HL-60 (cell line): ENCODE data around the gene DENND2D.

Experiments
- DNase-seq, 2 experiments: peaks; one replicate each; pipeline ENCODE4 v3.0.0-alpha.2; 2010 to 2020; ENCODE audit warnings: low read depth in 1 of 2, low spot score in 1 of 2
- H3K27ac ChIP-seq: fragments of 250-450 bp; sonication (Bioruptor Pico); replicated peaks from 2 replicates; pipeline ENCODE4 v1.5.1; 2020; ENCODE audit warnings: mild to moderate bottlenecking, moderate library complexity
- H3K27me3 ChIP-seq: fragments of 250-450 bp; sonication (Bioruptor Pico); 2 replicates; pipeline ENCODE4 v1.5.1; 2021; ENCODE audit warnings: mild to moderate bottlenecking, moderate library complexity; ENCODE audit not compliant: insufficient read depth, poor library complexity, severe bottlenecking
- H3K4me3 ChIP-seq: replicated peaks from 2 replicates; pipeline ENCODE4 v1.5.1; 2011; ENCODE audit warnings: mild to moderate bottlenecking, control low read depth, low read length; ENCODE audit not compliant: insufficient read depth
- GABPA ChIP-seq: IDR thresholded peaks from 2 replicates; pipeline ENCODE4 v1.6.1; 2012; ENCODE audit warnings: low read depth
- POLR2AphosphoS5 ChIP-seq: IDR thresholded peaks from 2 replicates; pipeline ENCODE4 v1.6.1; 2012; ENCODE audit warnings: low read depth
- SPI1 ChIP-seq: IDR thresholded peaks from 2 replicates; pipeline ENCODE4 v1.6.1; 2012; ENCODE audit warnings: low read depth, mild to moderate bottlenecking, borderline replicate concordance
- TF ChIP-seq, protein P1 (sequence below): IDR thresholded peaks from 2 replicates; pipeline ENCODE4 v1.6.1; 2012; ENCODE audit warnings: low read depth; ENCODE audit not compliant: insufficient replicate concordance
- TF ChIP-seq, protein P2 (sequence below): IDR thresholded peaks from one replicate; pipeline ENCODE4 v1.5.1; 2011; ENCODE audit warnings: low read length, control low read depth, inconsistent platforms; ENCODE audit not compliant: insufficient read depth

DENND2D gene

DNA sequence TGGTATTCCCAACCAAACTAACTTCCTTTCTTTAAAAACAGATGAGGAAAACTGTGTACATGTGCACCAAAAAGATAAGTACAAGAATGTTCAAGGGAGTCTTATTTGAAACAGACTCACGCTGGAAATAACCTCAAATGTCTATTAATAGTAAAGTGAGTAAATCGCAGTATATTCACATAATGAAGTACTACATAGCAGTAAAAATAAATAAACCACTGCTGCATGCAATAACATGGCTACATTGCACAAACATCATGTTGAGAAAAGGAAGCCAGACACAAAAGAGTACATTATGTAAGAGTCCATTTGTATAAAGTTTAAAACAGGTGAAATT, 5.2 kb upstream of the DENND2D start:
- no peaks in the 10 kb centered on the region for H3K27me3 ChIP-seq
- peak; percentile 66 to 67 for DNase-seq
- peak overlapping the region; percentile 94 for H3K27ac ChIP-seq
- TF ChIP-seq, protein P1, sequence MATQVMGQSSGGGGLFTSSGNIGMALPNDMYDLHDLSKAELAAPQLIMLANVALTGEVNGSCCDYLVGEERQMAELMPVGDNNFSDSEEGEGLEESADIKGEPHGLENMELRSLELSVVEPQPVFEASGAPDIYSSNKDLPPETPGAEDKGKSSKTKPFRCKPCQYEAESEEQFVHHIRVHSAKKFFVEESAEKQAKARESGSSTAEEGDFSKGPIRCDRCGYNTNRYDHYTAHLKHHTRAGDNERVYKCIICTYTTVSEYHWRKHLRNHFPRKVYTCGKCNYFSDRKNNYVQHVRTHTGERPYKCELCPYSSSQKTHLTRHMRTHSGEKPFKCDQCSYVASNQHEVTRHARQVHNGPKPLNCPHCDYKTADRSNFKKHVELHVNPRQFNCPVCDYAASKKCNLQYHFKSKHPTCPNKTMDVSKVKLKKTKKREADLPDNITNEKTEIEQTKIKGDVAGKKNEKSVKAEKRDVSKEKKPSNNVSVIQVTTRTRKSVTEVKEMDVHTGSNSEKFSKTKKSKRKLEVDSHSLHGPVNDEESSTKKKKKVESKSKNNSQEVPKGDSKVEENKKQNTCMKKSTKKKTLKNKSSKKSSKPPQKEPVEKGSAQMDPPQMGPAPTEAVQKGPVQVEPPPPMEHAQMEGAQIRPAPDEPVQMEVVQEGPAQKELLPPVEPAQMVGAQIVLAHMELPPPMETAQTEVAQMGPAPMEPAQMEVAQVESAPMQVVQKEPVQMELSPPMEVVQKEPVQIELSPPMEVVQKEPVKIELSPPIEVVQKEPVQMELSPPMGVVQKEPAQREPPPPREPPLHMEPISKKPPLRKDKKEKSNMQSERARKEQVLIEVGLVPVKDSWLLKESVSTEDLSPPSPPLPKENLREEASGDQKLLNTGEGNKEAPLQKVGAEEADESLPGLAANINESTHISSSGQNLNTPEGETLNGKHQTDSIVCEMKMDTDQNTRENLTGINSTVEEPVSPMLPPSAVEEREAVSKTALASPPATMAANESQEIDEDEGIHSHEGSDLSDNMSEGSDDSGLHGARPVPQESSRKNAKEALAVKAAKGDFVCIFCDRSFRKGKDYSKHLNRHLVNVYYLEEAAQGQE, result no peak
- TF ChIP-seq GABPA (no peak), POLR2AphosphoS5 (no peak), SPI1 (no peak)
- TF ChIP-seq, protein P2, sequence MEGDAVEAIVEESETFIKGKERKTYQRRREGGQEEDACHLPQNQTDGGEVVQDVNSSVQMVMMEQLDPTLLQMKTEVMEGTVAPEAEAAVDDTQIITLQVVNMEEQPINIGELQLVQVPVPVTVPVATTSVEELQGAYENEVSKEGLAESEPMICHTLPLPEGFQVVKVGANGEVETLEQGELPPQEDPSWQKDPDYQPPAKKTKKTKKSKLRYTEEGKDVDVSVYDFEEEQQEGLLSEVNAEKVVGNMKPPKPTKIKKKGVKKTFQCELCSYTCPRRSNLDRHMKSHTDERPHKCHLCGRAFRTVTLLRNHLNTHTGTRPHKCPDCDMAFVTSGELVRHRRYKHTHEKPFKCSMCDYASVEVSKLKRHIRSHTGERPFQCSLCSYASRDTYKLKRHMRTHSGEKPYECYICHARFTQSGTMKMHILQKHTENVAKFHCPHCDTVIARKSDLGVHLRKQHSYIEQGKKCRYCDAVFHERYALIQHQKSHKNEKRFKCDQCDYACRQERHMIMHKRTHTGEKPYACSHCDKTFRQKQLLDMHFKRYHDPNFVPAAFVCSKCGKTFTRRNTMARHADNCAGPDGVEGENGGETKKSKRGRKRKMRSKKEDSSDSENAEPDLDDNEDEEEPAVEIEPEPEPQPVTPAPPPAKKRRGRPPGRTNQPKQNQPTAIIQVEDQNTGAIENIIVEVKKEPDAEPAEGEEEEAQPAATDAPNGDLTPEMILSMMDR, result no peak
- no peak overlapping the region for H3K4me3 ChIP-seq

- no peak for DNase-seq
- peak overlapping the region; percentile 94 for H3K27ac ChIP-seq
Observed at GRCh38 chr1:111204983-111205713, 4.7 kb upstream of the DENND2D start.

GRCh38 chr1:111204201-111204982, 3.9 kb upstream of the DENND2D start:
- TF ChIP-seq GABPA (no peak), SPI1 (no peak), POLR2AphosphoS5 (no peak)
- TF ChIP-seq, protein P2, result no peak
- TF ChIP-seq, protein P1, result no peak
- Histone ChIP-seq H3K27me3 (no peaks in the 10 kb centered on the region), H3K4me3 (peak overlapping the region; percentile 28), H3K27ac (peak overlapping the region; percentile 94)
- peak in 1 of 2 experiments; percentile 22 for DNase-seq

More at GRCh38 chr1:111204983-111205713, 4.7 kb upstream of the DENND2D start:
- TF ChIP-seq POLR2AphosphoS5 (no peak), SPI1 (peak; percentile 52; the same call in 1 of the 2 replicates)
- H3K4me3 ChIP-seq, result no peak overlapping the region
- H3K27me3 ChIP-seq, result no peaks in the 10 kb centered on the region

GRCh38 chr1:111203681-111204200, 3.3 kb upstream of the DENND2D start:
- H3K27me3 ChIP-seq, result no peaks in the 10 kb centered on the region
- no peak for TF ChIP-seq SPI1
- TF ChIP-seq GABPA, result peak; percentile 22; the same call in 1 of the 2 replicates
- TF ChIP-seq POLR2AphosphoS5, result peak; percentile 88
- TF ChIP-seq, protein P2, result no peak
- TF ChIP-seq, protein P1, result peak; percentile 57
- H3K4me3 ChIP-seq, result peak overlapping the region; percentile 31
- DNase-seq, result peak; percentile 97 to 98
- H3K27ac ChIP-seq, result peak overlapping the region; percentile 94
